Germinal center (tissue), 1 donor: ENCODE measurements around the gene CGB2.
"Not testable (repeated sequence)": the region's sequence is repeated elsewhere in the genome, so short reads cannot be mapped to it uniquely, and the experiment has no call there.

Experiments used
- DNase-seq: peaks from one replicate; pipeline ENCODE4 v3.0.0; 2012; ENCODE audit warnings: mixed read lengths, low spot score

CGB2 gene

DNA sequence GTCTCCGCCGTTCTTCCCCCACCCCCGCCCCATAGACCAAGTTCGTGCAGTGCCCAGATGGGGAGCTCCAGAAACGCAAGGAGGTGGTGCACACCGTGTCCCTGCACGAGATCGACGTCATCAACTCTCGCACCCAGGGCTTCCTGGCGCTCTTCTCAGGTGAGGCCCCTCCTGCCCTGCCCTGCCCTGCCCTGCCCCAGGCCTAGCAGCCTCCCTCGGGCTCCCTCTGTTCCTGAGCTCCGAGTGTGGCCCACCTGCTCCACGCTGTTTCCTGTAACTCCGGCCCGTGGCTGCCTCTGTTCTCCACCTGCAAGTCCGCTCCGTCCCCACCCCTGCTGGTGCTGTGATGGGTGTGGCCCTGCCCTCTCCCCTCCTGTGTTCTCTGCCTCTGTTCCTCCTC, 21.2 kb upstream of the CGB2 start:
- DNase-seq = no peak

DNA sequence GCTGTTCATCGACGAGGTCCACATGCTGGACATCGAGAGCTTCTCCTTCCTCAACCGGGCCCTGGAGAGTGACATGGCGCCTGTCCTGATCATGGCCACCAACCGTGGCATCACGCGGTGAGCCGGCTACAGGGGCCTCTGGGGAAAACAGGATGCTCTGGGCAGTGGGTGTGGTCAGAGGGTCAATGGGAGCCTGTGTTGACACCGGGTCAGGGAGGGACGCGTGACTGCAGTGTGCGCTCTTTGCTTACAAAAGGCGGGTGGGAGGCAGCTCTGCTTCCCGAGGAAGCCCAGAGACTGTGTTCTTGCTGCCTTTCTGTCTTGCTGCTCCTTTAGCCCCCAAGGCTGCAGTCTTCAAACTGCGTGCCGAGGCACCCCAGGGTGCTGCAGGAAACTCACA, 20.5 kb upstream of the CGB2 start:
- DNase-seq = no peak

DNA sequence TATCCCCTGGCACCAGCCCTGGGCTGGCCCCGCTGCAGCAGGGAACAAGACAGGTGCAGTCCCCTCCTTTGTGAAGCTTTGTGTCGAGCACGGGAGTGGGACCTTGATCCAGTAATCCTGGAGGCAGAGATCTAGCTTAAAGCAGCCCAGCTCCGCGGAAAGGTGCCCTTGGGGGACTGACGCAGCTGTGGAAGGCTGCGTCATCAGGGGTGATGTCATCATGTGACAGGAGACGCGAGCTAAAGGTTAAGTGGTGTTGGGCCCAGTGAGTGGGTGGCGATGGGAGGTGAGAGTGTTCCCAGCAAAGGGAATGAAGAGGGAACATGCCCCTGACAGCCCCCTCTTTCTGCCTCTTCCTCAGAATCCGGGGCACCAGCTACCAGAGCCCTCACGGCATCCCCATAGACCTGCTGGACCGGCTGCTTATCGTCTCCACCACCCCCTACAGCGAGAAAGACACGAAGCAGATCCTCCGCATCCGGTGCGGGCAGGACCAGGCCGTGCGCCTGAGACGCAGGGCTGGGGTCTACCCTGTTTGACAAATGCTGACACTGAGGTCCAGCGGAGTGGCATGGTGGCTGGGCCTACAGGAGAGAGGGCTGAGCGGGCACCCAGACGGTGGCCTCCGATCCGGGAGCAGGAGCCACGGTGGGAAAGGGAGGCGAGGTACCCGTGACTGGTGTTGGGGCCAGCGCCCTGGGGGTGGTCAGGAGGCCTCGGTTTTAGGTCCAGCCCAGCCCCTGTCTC, 17.4 kb upstream of the CGB2 start:
- no peak for DNase-seq

DNA sequence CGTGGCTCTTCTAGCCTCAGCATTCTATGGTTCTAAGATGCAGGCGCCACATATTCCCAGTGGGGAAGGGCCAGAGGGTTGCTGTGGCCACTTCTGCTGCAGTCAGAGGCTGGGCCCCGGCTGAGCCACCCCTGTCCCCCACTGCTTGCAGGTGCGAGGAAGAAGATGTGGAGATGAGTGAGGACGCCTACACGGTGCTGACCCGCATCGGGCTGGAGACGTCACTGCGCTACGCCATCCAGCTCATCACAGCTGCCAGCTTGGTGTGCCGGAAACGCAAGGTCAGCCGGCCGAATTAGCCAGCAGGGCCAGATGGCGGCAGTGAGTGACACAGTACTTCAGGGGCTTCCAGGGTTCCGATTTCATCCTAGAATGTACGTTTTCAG, 16.8 kb upstream of the CGB2 start:
- no peak for DNase-seq

DNA sequence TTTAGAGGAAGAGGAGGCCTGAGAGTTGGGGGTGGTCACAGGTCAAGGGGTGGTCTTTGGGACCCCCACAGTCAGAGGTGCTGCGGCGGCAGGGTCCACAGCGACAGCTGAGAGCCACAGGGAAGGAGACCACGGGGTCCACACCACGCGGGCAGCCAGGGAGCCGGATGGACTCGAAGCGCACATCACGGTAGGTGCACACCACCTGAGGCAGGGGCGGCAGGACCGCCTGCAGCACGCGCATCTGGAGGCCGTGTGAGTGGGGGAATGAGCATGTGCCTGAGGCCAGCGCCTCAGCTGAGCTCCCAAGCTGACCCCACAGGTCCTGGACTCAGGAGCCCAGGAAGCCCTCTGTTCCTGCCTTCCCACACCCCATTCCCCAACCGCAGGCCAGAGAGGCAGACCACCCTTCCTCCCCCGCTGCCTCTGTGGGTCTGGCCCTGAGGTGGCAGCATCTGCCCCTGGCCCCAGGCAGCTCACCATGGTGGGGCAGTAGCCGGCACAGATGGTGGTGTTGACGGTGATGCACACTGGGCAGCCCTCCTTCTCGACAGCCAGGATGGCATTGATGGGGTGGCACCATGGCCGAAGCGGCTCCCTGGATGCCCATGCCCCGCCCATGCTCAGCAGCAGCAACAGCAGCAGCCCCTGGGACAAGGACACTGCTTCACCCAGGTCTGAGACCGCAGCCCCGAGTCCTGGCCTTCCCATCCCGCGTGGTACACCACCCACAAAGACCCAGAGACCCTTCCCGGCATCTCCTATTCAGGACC, 15.4 kb upstream of the CGB2 start:
- no peak for DNase-seq

DNA sequence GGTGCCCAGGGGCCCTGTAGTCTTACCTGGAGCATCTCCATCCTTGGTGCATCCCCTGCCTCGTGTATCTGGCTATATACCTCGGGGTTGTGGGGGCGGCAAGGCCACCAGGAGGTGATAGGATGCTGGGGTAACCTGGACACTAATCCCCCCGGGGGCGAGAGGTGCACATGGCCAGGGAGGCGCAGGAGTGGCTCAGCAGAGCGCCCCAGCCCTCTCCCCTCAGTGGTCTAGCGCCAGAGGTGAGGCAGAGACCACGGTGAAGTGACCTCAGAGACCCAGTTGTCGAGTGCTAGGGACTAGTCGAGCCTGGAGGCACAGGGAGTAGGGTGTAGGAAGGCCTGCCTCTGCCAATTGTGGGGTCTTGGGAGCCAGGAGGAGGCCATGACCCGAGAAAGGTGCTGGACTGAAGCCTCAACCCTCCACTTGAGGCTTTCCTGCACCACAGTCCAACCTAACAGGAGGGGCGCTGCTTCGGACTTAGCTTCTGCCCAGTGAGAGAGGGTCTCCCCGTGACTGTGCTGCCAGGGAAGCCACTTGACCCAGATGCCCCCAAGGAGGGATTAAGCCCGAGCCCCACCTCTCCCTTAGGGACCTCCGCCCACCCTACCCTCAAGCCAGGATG, 14.5 kb upstream of the CGB2 start, which contains the start of gene LHB:
TSS of gene LHB (minus strand) at position 51 of the 625 bp plus-strand sequence. CDS start at position 41, 10 bp downstream.
- DNase-seq = no peak

DNA sequence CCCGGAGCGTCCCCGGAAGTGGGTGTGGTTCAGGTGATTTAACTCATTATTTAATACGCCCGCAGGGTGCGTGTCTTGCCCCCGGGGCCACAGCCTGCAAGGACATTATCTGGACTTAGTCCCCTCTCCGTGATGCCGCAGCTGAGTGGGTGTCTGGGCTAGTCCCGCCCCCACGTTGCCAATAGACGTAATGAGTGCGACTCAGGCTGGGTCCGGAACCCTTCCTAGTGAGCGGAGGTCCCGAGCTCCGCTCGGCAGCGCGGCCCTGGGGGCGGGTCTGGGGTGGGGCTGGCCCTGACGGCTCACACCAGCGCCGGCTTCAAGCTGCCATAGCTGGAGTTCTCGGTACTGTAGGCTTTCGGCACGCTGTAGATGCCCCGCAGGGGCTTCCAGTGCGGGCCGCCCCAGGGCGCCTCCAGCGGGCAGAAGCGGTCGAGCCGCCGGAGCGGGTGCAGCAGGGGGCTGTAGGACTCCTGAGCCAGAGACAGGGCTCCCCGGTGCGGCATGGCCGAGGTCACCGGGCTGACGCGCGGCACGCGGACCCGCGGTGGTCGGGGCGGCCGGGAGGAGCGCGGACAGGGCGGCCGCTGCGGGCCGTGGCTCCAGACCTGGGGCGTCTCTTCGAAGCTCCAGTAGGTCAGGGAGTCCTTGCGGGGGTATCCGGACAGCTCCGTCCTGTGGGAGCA, 13.9 kb upstream of the CGB2 start:
- DNase-seq = peak; percentile 85

DNA sequence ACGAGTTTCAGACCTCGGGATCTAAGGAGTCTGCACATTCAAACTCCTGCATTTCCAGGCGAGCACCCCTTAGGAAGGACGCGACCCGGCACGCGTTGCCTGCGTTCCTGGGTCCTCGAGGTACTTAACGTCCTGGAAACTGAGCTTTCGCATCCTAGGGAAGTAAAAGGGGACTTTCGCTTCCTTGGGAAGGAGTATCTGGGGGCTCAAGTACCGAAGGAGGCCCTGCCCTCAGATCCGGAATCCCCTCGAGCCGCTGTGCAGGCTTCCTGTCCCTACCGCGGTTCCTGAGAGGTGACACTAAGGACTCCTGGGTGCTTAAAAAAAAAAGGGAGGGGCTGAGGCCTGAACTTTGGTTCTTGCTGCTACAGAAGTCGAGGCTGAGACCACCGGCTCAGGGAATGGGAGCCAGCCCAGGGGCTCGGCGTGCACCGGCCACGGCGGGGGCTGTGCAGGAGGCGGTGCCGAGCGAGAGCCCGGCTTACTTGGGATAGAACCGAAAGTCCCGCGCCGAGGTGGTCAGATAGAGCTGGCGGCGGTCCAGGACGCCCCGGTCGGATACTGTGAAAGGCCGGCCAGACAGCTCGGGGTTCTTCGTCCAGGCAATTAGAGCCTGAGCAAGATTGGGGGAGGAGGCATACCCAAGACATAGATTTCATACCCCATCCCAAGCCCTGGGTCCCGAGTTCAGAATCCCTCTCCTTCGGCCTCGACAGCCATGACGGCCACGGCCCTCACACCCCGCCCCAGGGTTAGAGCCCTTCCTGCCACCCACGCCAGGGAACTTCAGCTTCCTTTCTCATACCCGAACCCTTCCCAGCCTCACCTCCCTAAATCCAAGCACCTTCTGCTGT, 13.1 kb upstream of the CGB2 start:
- DNase-seq = not testable (repeated sequence)

DNA sequence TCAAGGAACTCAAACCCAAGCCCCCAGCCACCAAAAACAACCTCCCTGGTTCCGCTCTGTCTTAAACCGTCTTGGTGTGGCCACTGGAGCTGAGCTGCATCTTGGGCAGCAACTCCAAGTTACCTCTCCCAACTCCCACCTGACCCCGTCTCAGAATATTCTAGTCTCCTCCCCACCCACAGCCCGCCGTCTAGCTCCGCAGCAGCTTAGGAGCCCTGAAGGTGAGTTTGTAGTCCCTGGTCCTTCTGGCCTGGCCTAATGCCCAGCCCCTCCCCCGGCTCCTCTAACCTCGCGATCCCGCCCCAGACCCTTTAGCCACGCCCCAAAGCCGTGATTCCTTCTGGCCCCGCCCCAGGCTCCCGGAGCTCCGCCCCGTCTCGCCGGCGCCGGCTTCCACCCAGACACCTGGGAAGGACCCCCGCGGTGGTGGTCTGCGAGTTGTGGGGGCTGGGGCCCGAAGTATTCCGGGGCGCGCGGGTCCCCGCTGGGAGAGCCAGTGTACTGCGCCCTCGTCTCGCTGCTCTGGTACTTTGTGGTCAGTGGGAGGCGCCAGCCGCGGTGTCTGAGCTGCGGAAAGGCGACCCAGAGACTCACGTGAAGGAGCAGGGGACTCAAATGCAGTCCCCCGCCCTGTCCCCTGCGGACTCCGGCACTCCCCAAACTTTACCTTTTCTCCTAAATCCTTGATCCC, 12.3 kb upstream of the CGB2 start:
- DNase-seq = peak; percentile 77

DNA sequence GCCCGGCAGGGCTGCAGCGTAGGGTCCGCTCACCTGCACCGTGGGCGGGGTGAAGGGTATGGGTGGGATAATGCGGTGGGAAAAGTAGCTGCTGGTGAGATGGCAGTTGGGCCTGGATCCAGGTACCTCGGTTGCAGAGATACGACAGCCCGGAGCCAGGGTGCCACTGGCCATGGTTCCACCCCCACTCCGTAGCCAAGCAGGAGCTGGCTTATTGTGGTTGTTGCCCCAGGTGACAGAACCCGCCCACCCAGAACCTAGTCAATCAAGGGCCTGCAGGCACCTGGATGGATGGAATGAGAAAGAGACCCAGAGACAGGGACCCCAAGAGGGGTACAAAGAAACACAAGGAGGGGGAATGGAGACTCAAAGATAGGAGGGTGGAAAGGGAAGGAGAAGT, 11.3 kb upstream of the CGB2 start:
- no peak for DNase-seq

DNA sequence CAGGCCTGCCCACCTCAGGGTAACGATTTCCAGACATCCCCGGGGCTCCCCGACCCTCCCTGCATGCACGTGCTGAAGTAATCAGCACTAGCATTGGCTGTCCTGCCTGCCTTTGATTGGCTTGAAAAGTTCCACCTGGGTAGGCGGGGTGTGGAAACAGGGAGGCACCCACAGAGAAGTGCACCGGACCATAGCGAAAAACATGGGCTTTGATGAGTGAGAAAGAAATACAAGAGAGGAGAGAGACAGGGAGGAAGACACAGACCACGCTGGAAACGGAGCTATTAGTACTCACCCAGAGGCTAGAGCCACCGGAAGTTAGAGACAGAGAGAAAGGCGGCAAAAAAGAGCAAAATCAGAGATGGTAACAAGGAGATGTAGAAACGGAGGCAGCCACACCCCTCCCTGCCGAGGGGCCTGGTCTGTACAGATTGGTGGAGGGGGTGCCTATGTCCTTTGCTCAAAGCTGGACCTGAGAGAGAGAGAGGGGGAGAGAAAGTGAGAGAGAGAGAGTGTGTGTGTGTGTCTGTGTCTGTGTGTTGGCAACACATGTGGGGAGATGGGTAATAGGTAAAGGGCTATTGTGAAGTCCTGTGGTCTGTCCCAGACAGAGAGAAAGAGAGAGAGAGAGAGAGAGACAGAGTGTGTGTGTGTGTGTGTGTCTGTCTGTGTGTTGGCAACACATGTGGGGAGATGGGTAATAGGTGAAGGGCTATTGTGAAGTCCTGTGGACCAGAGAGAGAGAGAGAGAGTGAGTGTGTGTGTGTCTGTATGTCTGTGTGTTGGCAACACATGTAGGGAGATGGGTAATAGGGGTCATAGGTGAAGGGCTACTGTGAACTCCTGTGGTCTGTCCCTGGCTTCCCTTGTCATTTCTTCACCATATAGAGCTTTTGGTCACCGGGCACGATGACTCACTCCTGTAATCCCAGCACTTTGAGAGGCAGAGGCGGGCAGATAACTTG, 10.5 kb upstream of the CGB2 start:
- DNase-seq = no peak

DNA sequence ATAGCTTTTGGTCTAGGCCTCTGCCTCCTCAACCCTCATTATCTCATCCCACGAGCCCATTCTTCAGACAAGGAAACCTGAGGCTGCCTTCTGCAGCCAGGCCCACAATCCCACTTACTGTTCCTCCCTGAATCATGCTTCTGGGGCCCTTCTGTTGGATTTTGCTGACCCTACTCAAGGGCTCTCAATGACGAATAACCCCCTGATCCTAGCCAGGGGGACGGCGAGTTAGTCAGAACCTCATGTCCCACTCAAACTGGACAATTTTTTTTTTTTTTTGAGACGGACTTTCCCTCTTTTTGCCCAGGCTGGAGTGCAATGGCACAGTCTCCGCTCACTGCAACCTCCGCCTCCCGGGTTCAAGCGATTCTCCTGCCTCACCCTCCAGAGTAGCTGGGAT, 9.6 kb upstream of the CGB2 start:
- DNase-seq = no peak

DNA sequence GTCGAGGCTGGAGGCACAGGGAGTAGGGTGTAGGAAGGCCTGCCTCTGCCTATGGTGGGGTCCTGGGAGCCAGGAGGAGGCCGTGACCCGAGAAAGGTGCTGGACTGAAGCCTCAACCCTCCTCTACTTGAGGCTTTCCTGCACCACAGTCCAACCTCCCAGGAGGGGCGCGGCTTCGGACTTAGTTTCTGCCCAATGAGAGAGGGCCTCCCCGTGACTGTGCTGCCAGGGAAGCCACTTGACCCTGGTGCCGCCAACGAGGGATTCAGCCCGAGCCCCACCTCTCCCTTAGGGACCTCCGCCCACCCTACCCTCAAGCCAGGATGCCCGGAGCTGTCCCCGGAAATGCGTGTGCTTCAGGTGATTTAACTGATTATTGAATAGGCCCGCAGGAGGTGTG, 7.5 kb upstream of the CGB2 start, which contains the start of gene CGB3:
TSS of gene CGB3 (minus strand) at position 101 of the 400 bp plus-strand sequence. CDS start 362 bp downstream, outside the sequence.
- not testable (repeated sequence) for DNase-seq

DNA sequence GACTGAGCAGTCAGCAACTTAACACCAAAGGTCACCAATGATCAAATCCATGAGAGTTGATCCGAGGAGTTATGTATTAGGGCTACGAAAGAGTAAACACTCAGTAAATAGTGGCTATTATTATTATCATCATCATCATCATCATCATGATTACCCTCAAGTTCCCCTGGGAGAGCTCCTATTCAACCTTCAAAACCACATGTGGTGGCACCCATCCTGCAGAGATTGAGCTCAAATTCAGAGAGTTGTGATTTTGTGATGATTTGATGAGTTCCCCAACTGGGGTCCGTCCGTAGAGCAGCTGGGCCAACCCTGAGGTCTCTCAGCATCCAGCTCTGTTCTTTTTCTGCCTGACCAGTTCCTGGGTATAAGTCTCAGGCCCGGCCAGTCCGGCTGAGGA, 6.6 kb upstream of the CGB2 start:
- not testable (repeated sequence) for DNase-seq

DNA sequence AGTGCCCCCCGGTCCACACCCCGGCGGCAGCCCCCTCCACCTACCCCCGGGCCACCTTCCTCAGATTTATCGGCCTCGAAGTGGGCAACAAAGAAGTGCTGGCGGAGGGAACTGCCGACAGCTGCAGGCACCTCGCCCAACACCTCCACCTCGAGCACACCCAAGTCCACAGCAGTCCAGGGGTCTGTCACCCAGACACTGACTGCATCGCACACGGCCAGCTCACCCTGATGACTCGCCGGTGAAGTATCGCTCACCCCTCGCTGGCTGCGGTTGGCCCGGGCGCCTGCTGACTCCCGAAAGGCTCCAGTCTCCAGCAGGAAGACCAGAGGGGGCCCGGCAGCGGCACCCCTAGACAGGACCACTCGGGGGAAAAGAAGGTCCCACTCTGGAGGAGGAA, 6.1 kb upstream of the CGB2 start:
- DNase-seq = not testable (repeated sequence)

DNA sequence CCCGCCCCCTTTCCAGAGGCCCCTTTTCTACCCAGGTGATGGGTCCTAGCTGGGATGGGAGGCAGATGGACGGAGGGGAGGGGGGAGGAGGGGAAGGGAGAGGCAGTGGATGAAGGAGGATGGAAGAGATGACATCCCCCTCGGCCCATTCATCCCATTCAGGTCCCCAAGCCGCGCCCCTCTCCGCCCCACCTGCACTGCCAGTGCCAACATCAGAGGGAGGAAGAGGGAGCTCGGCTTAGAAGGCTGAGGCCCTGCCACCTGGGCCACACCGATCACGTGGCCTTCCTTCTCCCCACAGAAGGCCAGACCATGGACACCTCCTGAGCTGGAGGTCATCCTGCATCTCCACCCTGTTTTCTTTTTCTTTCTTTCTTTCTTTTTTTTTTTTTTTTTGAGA, 3.0 kb upstream of the CGB2 start:
- not testable (repeated sequence) for DNase-seq

DNA sequence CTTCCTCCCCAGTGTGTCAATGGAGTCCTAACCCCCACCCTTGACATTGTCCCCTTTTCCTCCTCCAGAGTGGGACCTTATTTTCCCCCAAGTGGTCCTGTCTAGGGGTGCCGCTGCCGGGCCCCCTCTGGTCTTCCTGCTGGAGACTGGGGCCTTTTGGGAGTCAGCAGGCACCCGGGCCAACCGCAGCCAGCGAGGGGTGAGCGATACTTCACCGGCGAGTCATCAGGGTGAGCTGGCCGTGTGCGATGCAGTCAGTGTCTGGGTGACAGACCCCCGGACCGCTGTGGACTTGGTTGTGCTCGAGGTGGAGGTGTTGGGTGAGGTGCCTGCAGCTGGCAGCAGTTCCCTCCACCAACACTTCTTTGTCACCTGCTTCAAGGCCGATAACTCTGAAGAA, 1.9 kb upstream of the CGB2 start:
- DNase-seq = not testable (repeated sequence)

DNA sequence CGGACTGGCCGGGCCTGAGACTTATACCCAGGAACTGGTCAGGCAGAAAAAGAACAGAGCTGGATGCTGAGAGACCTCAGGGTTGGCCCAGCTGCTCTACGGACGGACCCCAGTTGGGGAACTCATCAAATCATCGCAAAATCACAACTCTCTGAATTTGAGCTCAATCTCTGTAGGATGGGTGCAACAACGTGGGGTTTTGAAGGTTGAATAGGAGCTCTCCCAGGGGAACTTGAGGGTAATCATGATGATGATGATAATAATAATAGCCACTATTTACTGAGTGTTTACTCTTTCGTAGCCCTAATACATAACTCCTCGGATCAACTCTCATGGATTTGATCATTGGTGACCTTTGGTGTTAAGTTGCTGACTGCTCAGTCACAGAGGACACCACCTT, 1.4 kb upstream of the CGB2 start:
- DNase-seq = not testable (repeated sequence)

DNA sequence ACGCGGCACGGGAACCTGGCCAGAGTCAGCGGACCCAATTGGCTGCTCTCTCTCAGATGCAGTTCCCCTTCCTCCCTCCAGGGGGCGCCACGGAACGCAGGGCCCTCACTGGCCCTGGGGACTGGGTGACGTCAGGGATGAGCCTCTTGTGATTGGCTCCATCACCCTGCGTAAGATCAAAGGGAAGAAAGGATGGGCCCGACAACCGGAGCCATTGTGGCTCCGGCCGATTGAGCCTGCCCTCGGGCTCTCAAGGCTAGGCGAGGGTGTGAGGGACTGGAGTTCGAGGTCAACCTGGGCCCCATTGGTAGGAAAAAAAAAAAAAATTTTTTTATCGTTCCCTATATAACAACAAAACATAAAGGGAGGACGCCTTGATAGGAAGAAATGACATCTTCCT, 5.1 kb downstream of the CGB2 start, which contains the start of gene CGB1:
TSS of gene CGB1 (minus strand) at position 81 of the 400 bp plus-strand sequence. CDS start 184 bp downstream, outside the sequence.
- DNase-seq = not testable (repeated sequence)
